HepG2 (cell line): ENCODE data around the gene LGALS13. TPM values are rescaled to one million over a fixed set of nuclear protein-coding genes. Genes with fewer than 3 reads are reported as not detected.

ENCODE experiments used
- ATAC-seq: fragments of 200-7000 bp; cut with Tn5 transposase; 3 replicates; pipeline ENCODE4 v1.9.1; 2020; ENCODE audit warnings: mild to moderate bottlenecking, moderate library complexity
- BruUV-seq: library from RNA; stranded (reverse); fragments of 400-500 nt; replicated peaks from 2 replicates; lab custom pipeline; 2021; lab: Mats Ljungman, UMichigan
- CTCF ChIA-PET: fragments of 300-600 bp; formaldehyde crosslinking; extraction: SDS; loops from one replicate; lab custom pipeline; 2021; ENCODE audit warnings: low total read pairs, inconsistent platforms, low intra/inter-chr PET ratio; lab: Yijun Ruan, JAX
- POLR2A ChIA-PET: fragments of 350-600 bp; sonication (Branson Sonifier 250); formaldehyde crosslinking; loops from one replicate; lab custom pipeline; 2020; ENCODE audit warnings: antibody characterized with exemption, inconsistent platforms; lab: Yijun Ruan, JAX
- DNase-seq: peaks from one replicate; pipeline ENCODE4 v3.0.0-alpha.2; 2015; ENCODE audit warnings: low spot score
- FAIRE-seq: peaks from 3 replicates; lab custom pipeline; 2011; peaks lifted over from hg19 to GRCh38; lab: Jason Lieb, UNC
- H2AFZ ChIP-seq: one replicate; pipeline ENCODE4 v1.6.1; 2011; ENCODE audit warnings: low read length, inconsistent platforms
- H3K27ac ChIP-seq: fragments of 300-600 bp; 3 replicates; pipeline ENCODE4 v1.8.0; 2011; ENCODE audit warnings: mixed run types, mild to moderate bottlenecking, mixed read lengths, low read length, inconsistent platforms; ENCODE audit not compliant: insufficient read depth; ENCODE audit errors: extremely low read length
- H3K27me3 ChIP-seq, 2 experiments: fragments of 200-600 bp in 1 of 2; 2 replicates in 1 of 2; 3 replicates in 1 of 2; pipeline versions ENCODE4 v1.6.0 to v1.8.0; 2011; ENCODE audit warnings: low read length in 2 of 2, mild to moderate bottlenecking in 2 of 2, moderate library complexity in 2 of 2, inconsistent platforms in 1 of 2; ENCODE audit not compliant: insufficient read depth in 2 of 2, control insufficient read depth in 1 of 2
- H3K36me3 ChIP-seq, 2 experiments: fragments of 200-600 bp in 1 of 2; replicated peaks in 1 of 2; 2 replicates in 1 of 2; 3 replicates in 1 of 2; pipeline versions ENCODE4 v1.5.1 to v1.8.0; 2011; ENCODE audit warnings: low read length in 2 of 2, inconsistent platforms in 1 of 2; ENCODE audit not compliant: insufficient read depth in 2 of 2, control insufficient read depth in 1 of 2
- H3K4me1 ChIP-seq: 2 replicates; pipeline ENCODE4 v1.5.1; 2012; ENCODE audit warnings: low read length, inconsistent platforms; ENCODE audit not compliant: insufficient read depth
- H3K4me2 ChIP-seq: 2 replicates; pipeline ENCODE4 v1.6.0; 2011; ENCODE audit warnings: low read depth, low read length, inconsistent platforms
- H3K4me3 ChIP-seq, 3 experiments: fragments of 200-600 bp in 1 of 3; sonication (generic), shearing (Covaris generic) in 1 of 3; replicated peaks in 1 of 3; 2 replicates each; pipeline ENCODE4 v1.5.1; 2011 to 2016; ENCODE audit warnings: low read length in 3 of 3, inconsistent platforms in 2 of 3, low read depth in 2 of 3, mild to moderate bottlenecking in 2 of 3, control low read depth in 1 of 3, mixed read lengths in 1 of 3; ENCODE audit not compliant: insufficient read depth in 1 of 3
- H3K79me2 ChIP-seq: one replicate; pipeline ENCODE4 v1.6.1; 2011; ENCODE audit warnings: low read length, inconsistent platforms; ENCODE audit not compliant: insufficient read depth
- H3K9ac ChIP-seq: 2 replicates; pipeline ENCODE4 v1.6.0; 2011; ENCODE audit warnings: mild to moderate bottlenecking, low read depth, low read length, inconsistent platforms; ENCODE audit not compliant: insufficient read depth
- H3K9me3 ChIP-seq: 2 replicates; pipeline ENCODE4 v1.5.1; 2012; ENCODE audit warnings: mild to moderate bottlenecking, low read length
- H4K20me1 ChIP-seq: 2 replicates; pipeline ENCODE4 v1.6.0; 2011; ENCODE audit warnings: inconsistent platforms, mild to moderate bottlenecking, low read length, moderate library complexity; ENCODE audit not compliant: insufficient read depth
- ARNTL ChIP-seq: sonication (generic); formaldehyde crosslinking; IDR thresholded peaks from 2 replicates; pipeline ENCODE4 v1.4.0; 2020; ENCODE audit warnings: mild to moderate bottlenecking, missing genetic modification reagents
- MED13 ChIP-seq: sonication (generic); formaldehyde crosslinking; IDR thresholded peaks from 2 replicates; pipeline ENCODE4 v1.5.0; 2020; ENCODE audit warnings: missing genetic modification reagents
- TBX2 ChIP-seq: sonication (generic); formaldehyde crosslinking; IDR thresholded peaks from 2 replicates; pipeline ENCODE4 v1.5.0; 2020; ENCODE audit warnings: missing genetic modification reagents, mild to moderate bottlenecking, borderline replicate concordance
- TEAD3 ChIP-seq: optimal IDR thresholded peaks from 2 replicates; pipeline ENCODE3; 2016; ENCODE audit warnings: borderline replicate concordance
- XBP1 ChIP-seq: sonication (generic); formaldehyde crosslinking; IDR thresholded peaks from 2 replicates; pipeline ENCODE4 v1.5.0; 2020; ENCODE audit warnings: missing genetic modification reagents
- ZNF564 ChIP-seq: sonication (generic); formaldehyde crosslinking; IDR thresholded peaks from 2 replicates; pipeline ENCODE4 v1.8.1; 2023; ENCODE audit warnings: mild to moderate bottlenecking, missing genetic modification reagents
- WGBS: methylation state at CpG from one replicate; pipeline ENCODE4 v1.1.6; 2017; ENCODE audit warnings: low lambda C conversion rate; 5-methylcytosine and 5-hydroxymethylcytosine counted together
- in situ Hi-C: cut with HindIII; loops from 2 replicates; pipeline ENCODE4 v1.10.0; 2017; ENCODE audit warnings: low pct_unique_long_range_greater_than_20kb; ENCODE audit not compliant: extremely low pct_ligation_motif_present
- intact Hi-C: fragments of 100-400 bp; cut with micrococcal nuclease; formaldehyde crosslinking; loops from one replicate; pipeline ENCODE4 v1.10.0; 2022; ENCODE audit not compliant: unreplicated experiment
- polyA plus RNA-seq, 8 experiments: library from polyadenylated mRNA; depleted of rRNA in 3 of 8; stranded (reverse) in 7 of 8; unstranded in 1 of 8; fragments of >200 nt; fragmentation: Illumina TruSeq in 4 of 8; extraction: Trizol in 4 of 8; gene quantifications; 2 replicates each; pipeline versions ENCODE4 v1.2.1 to v1.2.3, GENCODE V29; 2011 to 2016; ENCODE audit warnings: low read depth in 4 of 8, missing spikeins in 1 of 8, mixed read lengths in 1 of 8; ENCODE audit not compliant: insufficient read depth in 1 of 8
- total RNA-seq, 5 experiments: library from RNA; depleted of rRNA; stranded (reverse); fragments of >200 nt; fragmentation: Illumina TruSeq; extraction: Trizol; gene quantifications; 2 replicates each; pipeline ENCODE4 v1.2.3, GENCODE V29; 2016; ENCODE audit warnings: low read depth in 1 of 5
- TF ChIP-seq, protein P1 (sequence below): sonication (generic); formaldehyde crosslinking; conservative IDR thresholded peaks from 2 replicates; pipeline ENCODE4 v1.8.0; 2022; ENCODE audit warnings: low read depth, missing genetic modification reagents
- TF ChIP-seq, protein P2 (sequence below): sonication (generic); formaldehyde crosslinking; IDR thresholded peaks from 2 replicates; pipeline ENCODE4 v1.8.1; 2023; ENCODE audit warnings: missing genetic modification reagents, mild to moderate bottlenecking, borderline replicate concordance
- TF ChIP-seq, protein P3 (sequence below): sonication (generic); formaldehyde crosslinking; IDR thresholded peaks from 2 replicates; pipeline ENCODE4 v1.4.0; 2020; ENCODE audit warnings: missing genetic modification reagents

Gene LGALS13
- total and polyA plus RNA-seq, 2 of the 13 experiments (the other 11 are each of a cell fraction or from before 2014, with no cell fraction given), result not detected

DNA sequence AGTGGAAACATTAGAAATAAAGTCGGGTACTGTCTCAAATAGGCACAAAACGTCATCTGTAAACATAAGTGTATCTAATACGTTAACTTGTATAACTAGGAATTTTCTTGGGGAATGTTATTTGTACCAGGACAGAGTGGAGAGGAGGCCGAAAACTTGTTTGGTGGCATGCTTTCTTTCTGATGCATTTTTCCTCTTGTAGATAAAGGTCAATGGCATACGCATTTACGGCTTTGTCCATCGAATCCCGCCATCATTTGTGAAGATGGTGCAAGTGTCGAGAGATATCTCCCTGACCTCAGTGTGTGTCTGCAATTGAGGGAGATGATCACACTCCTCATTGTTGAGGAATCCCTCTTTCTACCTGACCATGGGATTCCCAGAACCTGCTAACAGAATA is 4.7 kb downstream of the LGALS13 start:
- POLR2A ChIA-PET, result no interaction called here
- no peak for ATAC-seq
- Histone ChIP-seq H3K27me3 (peaks cover 2 to 14% of the 10 kb centered on the region in 2 experiments), H3K27ac (no peak overlapping the region), H3K9me3 (no peaks in the 10 kb centered on the region), H3K4me1 (no peaks in the 10 kb centered on the region)
- in situ Hi-C loops, result no loop called here
- TF ChIP-seq MED13 (no peak), ZNF564 (CRISPR knock-in tag) (no peak), XBP1 (CRISPR knock-in tag) (no peak), TEAD3 (CRISPR knock-in tag) (no peak), ARNTL (no peak), TBX2 (no peak)
- TF ChIP-seq, protein P1, sequence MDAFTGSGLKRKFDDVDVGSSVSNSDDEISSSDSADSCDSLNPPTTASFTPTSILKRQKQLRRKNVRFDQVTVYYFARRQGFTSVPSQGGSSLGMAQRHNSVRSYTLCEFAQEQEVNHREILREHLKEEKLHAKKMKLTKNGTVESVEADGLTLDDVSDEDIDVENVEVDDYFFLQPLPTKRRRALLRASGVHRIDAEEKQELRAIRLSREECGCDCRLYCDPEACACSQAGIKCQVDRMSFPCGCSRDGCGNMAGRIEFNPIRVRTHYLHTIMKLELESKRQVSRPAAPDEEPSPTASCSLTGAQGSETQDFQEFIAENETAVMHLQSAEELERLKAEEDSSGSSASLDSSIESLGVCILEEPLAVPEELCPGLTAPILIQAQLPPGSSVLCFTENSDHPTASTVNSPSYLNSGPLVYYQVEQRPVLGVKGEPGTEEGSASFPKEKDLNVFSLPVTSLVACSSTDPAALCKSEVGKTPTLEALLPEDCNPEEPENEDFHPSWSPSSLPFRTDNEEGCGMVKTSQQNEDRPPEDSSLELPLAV (CRISPR knock-in tag), result no peak
- TF ChIP-seq, protein P2, sequence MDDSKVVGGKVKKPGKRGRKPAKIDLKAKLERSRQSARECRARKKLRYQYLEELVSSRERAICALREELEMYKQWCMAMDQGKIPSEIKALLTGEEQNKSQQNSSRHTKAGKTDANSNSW (CRISPR knock-in tag), result no peak
- TF ChIP-seq, protein P3, sequence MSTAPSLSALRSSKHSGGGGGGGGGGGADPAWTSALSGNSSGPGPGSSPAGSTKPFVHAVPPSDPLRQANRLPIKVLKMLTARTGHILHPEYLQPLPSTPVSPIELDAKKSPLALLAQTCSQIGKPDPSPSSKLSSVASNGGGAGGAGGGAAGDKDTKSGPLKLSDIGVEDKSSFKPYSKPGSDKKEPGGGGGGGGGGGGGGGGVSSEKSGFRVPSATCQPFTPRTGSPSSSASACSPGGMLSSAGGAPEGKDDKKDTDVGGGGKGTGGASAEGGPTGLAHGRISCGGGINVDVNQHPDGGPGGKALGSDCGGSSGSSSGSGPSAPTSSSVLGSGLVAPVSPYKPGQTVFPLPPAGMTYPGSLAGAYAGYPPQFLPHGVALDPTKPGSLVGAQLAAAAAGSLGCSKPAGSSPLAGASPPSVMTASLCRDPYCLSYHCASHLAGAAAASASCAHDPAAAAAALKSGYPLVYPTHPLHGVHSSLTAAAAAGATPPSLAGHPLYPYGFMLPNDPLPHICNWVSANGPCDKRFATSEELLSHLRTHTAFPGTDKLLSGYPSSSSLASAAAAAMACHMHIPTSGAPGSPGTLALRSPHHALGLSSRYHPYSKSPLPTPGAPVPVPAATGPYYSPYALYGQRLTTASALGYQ, result no peak
- TF ChIP-seq, all 625 proteins: peak for 0
- Histone ChIP-seq H3K36me3 (no peaks in the 10 kb centered on the region), H2AFZ (no peak overlapping the region), H3K79me2 (no peaks in the 10 kb centered on the region), H3K4me3 (no peak overlapping the region), H3K4me2 (no peak overlapping the region), H4K20me1 (no peaks in the 10 kb centered on the region), H3K9ac (no peak overlapping the region)
- BruUV-seq, result no TSS peak
- CTCF ChIA-PET, result no interaction called here
- FAIRE-seq (no peak), DNase-seq (no peak)
- 27% methylated on average over 9 of the region's 9 CpGs for WGBS
- intact Hi-C loops, result no loop called here
